Measurements from ENCODE around the gene RNU6-9. TPM values are rescaled to one million over a fixed set of nuclear protein-coding genes. Genes with fewer than 3 reads are reported as not detected.
"Not testable (repeated sequence)": the region's sequence is repeated elsewhere in the genome, so short reads cannot be mapped to it uniquely, and the experiment has no call there.

Gene RNU6-9
- polyA plus RNA-seq, 5 donors = not detected

DNA sequence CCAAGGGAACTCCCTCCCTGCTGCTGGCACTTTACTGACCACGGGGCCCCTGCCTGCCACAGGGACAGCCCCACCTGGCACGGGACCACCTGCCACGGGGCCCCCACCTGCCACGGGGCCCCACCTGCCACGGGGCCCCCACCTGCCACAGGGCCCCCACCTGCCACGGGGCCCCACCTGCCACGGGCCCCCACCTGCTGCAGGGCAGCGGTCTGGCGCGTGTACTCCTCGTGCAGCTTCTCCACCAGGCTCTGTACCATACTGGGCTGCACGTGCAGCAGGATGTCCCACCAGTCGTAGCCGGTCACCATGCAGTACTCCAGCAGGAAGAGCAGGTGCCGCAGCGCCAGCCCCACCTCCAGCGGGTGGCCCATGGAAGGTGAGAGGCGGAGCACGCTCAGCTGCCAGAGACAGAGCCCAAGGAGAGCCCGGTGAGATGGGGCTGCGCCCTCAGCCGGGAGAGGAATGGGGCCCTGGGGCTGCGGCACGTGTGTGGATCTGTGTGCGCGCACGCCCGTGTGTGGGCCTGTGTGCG, 16.4 kb upstream of the RNU6-9 start:
- no peak for DNase-seq

DNA sequence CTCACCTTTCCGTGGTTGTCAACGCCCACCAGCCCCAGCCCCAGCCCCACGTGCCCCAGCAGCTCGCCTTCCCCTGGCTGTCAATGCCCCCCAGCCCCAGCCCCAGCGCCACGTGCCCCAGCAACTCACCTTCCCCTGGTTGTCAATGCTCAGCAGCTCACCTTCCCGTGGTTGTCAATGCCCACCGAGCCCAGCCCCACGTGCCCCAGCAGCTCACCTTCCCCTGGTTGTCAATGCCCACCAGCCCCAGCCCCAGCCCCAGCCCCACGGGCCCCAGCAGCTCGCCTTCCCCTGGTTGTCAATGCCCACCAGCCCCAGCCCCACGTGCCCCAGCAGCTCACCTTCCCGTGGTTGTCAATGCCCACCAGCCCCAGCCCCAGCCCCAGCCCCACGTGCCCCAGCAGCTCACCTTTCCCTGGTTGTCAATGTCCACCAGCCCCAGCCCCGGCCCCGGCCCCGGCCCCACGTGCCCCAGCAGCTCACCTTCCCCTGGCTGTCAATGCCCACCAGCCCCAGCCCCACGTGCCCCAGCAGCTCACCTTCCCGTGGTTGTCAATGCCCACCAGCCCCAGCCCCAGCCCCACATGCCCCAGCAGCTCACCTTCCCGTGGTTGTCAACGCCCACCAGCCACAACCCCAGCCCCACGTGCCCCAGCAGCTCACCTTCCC, 15.2 kb upstream of the RNU6-9 start:
- not testable (repeated sequence) for DNase-seq

DNA sequence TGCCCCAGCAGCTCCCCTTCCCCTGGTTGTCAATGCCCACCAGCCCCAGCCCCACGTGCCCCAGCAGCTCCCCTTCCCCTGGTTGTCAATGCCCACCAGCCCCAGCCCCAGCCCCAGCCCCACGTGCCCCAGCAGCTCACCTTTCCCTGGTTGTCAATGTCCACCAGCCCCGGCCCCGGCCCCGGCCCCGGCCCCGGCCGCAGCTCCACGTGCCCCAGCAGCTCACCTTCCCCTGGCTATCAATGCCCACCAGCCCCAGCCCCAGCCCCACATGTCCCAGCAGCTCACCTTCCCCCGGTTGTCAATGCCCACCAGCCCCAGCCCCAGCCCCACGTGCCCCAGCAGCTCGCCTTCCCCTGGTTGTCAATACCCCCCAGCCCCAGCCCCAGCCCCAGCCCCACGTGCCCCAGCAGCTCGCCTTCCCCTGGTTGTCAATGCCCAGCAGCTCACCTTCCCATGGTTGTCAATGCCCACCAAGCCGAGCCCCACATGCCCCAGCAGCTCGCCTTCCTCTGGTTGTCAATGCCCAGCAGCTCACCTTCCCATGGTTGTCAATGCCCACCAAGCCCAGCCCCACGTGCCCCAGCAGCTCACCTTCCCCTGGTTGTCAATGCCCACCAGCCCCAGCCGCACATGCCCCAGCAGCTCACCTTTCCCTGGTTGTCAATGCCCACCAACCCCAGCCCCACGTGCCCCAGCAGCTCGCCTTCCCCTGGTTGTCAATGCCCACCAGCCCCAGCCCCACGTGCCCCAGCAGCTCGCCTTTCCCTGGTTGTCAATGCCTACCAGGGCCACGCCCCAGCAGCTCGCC, 14.3 kb upstream of the RNU6-9 start:
- DNase-seq = not testable (repeated sequence)

DNA sequence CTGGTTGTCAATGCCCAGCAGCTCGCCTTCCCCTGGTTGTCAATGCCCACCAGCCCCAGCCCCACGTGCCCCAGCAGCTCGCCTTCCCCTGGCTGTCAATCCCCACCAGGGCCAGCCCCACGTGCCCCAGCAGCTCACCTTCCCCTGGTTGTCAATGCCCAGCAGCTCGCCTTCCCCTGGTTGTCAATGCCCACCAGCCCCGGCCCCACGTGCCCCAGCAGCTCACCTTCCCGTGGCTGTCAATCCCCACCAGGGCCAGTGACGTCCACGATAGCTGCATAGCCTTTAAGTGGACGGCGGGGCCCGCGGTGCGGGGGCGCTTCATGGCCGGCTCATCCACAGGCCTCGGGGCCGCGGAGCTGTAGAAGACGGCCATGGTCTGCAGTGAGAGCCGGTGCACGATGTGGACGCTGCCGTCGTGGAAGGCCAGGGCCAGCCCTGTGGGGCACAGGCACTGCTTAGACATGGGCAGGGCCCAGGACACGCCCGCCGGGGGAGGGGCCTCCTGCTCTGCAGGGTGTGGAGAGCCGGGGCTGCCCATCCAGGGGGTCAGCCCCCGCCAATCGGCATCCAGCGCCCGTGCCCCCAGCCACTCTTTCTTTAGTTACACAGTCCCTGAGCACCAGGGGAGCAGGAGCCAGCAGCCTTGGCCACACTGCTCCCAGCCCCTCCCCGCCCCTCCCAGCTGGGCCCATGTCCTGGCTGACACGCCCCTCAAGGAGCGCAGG, 13.4 kb upstream of the RNU6-9 start:
- no peak for DNase-seq

DNA sequence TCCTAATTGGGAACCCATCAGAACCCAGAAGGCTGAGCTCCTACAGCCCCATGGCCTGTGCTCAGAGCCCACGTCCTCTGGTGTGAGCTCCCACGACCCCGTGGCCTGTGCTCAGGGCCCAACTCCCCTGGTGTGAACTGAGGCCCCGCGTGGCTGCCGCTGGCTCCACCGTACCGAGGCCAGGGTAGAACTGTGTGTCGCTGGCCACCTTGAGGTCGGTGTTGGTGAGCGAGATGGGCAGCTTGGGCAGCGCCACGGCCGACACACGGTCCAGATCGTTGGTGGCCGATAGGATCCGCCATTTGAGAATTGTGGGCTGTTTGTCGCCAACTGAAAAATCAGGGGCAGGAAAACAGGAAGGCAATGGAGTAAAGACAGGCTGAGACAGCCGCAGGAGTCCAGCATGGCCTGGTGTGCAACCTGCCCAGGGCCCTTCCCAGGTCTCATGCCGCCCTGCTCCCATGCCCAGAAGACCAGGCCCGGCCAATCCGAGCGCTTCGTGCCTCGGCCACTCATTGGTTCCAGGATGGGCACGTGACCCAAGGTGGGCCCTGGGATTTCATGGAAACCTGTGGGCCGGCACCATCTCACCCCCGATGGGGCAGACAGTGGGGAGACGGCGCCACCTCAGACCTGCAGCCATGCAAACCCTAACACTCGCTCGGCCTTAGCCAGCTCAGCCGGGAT, 11.8 kb upstream of the RNU6-9 start:
- DNase-seq = no peak

DNA sequence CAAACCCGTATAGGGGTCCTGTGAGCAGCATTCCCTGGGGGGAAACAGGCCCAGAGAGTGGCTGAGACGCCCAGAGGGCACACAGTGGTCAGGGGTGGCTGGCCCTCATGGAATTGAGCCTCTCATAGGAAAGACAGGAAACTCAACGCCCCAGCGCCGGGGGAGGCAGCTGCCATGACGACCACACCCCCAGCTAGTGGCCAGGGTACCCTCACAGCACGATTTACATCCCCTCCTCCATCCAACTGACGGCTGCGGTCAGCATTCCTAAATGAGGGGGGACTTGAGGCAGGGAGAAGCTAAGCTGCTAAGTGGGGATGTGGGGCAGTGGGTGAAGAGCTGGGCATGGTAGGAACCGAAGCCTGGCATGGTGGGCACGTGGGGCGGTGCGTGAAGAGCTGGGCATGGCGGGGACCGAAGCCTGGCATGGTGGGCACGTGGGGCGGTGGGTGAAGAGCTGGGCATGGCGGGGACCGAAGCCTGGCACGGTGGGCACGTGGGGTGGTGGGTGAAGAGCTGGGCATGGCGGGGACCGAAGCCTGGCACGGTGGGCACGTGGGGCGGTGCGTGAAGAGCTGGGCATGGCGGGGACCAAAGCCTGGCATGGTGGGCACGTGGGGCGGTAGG, 10.3 kb upstream of the RNU6-9 start:
- no peak for DNase-seq

DNA sequence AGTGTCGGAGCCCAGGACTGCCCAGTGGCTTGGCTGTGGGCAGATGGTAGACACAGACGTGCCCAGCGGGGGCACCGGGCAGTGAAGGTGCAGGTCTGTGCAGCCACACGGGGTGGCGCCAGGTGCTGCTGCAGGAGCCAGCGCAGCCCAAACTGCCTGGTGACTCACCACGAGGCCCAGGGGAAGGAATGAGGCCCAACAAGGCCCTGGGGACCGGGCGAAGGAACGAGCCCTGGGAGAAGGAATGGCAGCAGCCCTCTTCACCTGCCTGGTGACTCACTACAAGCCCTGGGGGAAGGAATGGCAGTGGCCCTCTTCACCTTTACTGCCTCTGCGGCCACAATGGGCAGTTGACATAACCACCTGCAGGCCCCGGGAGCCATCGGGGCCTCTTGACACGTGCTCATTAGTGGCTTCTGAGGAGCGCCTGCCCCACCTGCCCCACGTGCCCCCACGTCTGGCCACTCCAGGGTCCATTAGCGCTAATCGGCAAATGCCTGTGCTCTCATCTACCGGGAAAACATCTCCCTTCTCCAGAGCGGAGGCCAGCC, 9.5 kb upstream of the RNU6-9 start:
- DNase-seq = no peak

DNA sequence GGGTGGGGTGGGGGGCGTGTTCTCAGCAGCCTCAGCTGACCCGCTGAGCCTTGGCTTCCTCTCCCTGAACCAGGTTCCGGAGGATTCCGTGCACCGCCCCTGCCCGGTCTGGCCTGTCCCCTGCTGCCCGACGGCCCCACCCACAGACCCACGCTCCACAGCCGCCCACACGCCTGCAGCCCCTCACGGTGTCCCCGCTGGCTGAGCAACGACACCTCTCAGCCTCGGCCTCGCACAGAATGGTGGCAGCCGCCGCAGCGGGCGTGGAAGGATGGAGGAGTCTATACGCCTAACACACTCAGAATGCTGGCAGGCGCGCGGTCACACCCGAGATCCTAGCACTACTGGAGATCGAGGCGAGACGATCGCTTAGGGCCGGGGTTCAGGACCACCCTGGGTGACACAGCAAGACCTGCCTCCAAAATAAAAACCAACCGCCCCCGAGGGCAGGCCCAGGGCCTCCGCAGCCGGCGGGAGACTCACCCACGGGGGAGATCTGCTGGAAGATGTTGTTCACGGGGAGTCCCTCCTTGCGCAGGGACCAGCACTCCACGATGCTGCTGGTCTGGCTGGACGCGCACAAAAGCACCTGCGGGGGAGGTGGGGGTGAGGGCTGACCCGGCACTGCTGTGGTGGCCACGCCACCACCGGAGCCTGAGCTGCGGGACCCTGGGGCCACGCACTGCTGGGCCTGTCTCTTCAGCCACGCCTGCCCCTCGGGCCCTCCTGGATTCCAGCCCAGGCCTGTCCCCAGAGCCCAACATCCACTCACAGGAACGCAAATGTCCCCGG, 8.7 kb upstream of the RNU6-9 start:
- DNase-seq = no peak

DNA sequence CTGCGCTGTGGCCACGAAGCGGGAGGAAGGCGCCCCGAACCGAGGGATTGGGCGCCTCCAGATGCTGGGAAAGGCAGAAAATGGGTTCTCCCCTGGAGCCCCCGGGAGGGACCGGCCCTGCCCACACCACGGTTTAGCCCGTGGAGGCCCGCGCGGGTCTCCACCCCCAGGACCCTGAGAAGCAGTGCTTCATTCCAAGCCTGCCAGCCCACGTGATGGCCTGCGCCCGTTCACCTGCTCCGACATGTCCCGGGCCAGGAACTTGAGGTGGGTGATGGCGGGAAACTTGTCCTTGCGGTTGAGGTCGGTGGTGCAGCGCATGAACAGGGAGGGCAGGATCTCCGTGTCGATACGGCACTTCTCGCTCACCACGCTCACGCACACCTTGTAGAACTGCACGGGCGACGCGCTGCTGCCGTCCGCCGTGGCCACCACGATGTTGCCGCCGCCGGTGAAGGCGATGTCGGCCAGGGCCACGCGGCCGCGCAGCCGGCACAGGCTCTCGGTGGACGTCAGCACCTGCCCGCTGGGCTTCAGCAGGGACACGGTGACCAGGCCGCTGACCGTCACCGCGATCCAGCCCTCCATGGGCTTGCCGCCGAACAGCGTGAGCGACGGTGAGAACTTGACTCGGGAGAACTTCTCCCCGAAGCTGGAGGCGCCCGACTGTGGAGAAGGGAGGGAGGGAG, 7.6 kb upstream of the RNU6-9 start:
- no peak for DNase-seq

DNA sequence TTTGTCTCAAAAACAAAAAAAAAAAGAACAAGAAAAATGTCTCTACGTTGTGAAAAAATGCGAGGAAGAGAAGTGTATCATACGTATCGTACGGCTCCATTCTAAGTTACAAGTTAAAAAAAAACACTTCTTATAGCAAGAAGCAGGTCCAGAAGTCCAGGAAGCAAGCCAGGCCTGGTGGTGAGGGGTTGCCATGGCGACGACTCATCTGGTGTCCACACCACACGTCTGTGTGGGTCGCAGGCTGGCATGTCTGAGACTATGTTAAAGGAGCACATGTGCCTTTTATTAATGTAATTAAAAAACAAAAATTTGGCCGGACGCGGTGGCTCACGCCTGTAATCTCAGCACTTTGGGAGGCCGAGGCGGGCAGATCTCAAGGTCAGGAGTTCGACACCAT, 6.2 kb upstream of the RNU6-9 start:
- DNase-seq = no peak

DNA sequence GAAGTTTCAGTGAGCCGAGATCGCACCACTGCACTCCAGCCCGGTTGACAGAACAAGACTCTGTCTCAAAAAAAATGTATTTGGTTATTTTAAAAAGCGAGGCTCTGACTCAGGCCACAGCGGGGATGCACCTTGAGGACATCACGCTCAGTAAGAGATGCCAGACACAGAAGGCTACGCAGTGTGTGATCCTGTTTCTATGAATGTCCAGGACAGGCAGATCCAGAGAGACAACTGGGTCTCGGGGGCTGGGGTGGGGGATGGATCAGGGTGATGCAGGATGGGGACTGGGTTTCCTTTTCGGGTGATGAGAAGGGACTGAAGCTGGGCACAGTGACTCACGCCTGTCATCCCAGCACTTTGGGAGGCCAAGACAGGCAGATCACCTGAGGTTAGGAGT, 5.7 kb upstream of the RNU6-9 start:
- no peak for DNase-seq

DNA sequence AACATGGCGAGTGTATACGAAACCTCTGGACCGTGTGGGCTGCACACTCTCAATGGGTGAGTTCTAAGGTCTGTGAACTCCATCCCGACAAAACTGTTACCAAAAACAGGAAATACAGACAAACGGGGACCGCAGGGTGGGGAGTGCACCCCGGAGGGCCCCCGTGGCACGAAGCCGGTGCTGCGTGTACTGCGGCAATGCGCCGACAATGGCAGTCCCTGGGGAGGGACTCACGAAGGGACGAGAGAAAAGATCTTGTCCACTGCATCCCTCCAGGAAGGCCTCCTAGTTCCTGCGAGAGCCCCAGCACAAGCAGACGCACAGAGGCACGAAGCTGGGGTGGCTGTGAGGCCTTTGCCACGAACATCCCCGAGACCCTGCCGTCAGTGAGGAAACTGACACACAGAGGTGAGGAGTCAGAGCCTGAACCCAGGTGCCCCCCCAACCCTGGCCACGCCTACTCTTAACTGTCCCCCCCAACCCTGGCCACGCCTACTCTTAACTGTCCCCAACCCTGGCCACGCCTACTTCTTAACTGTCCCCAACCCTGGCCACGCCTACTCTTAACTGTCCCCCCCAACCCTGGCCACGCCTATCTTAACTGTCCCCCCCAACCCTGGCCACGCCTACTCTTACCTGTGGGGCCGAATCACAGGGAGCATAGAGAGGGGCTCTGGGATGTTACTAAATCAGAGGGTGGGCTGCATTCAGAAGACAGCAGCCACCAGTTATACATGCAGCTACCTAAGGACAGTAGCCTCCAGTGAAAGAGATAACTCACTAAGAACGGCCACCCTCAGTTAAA, 4.5 kb upstream of the RNU6-9 start:
- DNase-seq = no peak

DNA sequence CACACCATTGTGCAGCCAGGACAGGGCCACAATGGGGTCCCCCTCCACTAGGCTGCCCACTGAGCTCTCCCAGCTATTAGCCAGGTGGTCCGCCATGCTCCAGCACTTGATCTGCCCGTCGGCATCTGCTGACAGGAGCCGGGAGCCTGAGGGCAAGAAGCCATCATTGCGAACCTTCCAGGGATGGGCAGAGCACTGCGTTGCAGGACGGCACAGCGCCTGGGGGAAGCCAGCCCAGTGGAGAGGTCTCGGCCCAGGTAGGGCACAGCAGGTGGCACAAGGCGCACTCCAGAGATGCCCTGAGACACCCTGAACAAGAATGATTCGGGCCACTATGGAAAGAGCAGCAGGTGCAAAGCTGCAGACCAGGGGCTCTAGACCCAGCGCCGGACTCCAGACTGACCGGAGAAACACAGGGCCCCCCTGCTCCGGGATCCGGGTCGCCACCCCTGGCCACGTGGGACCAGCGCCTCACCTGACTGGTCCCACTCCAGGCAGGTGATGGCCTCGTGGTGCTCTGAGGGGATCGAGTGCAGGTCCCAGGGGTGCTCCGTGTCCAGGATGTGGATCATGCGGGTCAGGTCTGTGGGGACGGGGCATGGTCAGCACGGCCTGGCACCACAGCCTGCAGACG, 3.5 kb upstream of the RNU6-9 start:
- no peak for DNase-seq

DNA sequence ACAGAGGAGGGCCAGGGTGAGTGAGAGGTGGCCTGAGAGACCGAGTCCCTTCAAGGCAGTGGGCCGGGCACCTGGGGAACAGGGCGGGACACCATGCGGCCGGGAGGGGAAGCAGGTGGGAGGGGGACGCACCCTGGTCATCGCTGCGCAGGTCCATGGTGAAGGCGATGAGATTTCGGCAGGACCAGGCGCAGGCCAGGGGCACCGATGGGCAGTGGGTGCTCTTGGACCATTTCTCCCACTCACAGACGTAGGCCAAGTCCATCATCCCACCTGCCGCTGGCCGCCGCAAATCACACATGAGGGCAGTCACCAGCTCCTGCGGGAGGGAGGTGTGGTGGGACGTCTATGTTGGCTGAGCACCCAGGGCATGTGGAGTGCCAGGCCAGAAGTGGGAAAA, 2.5 kb upstream of the RNU6-9 start:
- no peak for DNase-seq

DNA sequence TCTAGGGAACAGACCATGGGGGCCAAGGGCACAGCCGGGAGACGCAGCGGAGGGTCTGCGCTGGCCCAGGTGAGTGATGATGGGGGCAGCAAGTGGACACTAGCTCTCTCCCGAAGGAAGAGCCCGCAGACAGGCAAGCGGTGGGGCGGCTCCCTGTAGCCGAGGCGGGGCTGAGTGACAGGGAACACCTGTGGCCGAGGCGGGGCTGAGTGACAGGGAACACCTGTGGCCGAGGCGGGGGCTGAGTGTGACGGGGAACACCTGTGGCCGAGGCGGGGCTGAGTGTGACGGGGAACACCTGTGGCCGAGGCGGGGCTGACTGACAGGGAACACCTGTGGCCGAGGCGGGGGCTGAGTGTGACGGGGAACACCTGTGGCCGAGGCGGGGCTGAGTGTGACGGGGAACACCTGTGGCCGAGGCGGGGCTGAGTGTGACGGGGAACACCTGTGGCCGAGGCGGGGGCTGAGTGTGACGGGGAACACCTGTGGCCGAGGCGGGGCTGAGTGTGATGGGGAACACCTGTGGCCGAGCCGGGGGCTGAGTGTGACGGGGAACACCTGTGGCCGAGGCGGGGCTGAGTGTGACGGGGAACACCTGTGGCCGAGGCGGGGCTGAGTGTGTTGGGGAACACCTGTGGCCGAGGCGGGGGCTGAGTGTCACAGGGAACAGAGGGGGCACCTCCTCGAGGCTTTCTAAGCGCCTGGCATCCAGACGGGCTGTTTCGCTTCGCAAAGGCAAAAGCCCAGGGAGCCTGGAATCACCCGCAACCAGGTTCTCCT, 1.7 kb upstream of the RNU6-9 start:
- not testable (repeated sequence) for DNase-seq

DNA sequence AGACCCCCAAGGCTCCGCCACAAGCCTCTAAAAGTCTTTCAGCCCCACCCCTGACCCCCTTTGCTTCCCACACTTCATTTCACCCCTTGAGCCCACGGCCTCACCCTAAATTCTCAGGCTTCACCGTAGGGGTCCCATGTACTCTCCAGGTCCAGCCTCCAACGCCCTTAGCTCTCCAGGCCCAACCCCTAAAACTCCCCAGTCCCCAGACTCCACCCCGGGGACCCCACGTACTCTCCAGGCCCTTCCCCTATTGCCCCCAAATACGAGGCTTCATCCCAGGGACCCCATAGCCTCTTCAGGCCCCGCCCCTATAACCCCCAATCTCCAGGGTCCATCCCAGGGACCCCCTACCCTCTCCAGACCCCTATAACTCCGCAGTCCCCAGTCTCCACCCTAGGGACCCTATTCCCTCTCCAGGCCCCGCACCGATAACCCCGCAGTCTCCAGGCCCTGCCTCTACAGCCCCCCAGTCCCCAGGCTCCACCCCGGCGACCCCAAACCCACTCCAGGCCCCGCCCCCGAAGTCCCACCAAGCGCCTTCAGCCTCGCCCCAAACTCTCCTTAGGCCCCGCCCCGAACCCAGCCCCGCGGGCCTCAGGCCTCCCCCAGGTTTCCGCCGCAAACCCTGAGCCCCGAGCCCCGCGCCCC, 916 bp upstream of the RNU6-9 start:
- DNase-seq = no peak

DNA sequence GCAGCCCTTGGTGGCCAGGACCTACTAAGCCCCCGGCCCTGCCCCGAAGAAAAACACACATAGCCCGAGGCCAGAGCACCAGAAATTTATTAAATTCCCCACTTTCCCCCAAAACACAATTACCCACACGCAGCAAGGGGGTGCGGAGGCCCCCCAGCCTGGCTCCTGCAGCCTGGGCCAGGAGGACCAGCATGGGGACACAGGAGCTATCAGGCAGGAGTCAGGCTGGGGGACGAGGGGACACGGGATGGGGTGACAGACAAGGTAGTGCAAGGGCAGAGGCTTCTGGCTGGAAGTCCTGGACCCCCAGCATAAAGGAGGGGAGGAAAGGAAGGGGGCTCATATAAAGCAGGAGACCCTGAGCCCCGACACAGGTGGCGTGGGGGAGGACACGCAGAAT, 3.1 kb downstream of the RNU6-9 start:
- DNase-seq = no peak
